Erythroblast (primary cell): ENCODE data around the gene RIOX2.

Experiments used
- GATA1 ChIP-seq: IDR thresholded peaks from 2 replicates; pipeline ENCODE4 v1.6.1; 2011; ENCODE audit warnings: low read depth, mild to moderate bottlenecking, control low read depth, low read length, moderate library complexity
- POLR2A ChIP-seq: IDR thresholded peaks from 2 replicates; pipeline ENCODE4 v1.6.1; 2011; ENCODE audit warnings: mild to moderate bottlenecking, low read length

- no peak for TF ChIP-seq POLR2A
- no peak for TF ChIP-seq GATA1
Observed at GRCh38 chr3:98020412-98020811, 48.2 kb upstream of the RIOX2 start.
